ENCODE measurements around the gene PLD6.

PLD6 gene

DNA sequence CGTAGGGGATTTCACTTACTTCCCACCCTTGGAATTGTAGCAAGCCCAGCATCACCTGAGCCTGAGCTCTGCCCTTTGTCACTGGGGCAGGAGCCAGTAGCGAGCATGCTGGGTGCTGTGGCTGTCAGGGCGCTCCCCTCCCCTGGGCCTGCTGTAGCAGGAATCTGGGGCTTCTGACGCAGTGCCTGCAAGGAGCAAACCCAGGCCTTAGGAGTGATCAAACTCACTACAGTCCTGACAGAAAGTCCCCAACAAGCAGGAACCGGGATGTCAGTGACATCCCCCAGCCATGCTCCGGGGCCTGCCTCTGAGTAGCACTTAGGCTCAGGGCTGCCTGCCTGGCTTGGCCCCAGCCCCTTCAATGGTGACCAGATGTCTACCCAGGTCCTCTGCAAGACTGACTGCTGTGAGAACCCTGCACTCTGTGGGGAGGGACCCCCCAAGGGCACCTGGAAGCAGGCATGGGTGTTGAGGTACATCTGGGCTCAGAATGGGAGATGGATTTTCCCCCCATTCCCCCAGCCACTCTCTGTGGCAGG is 23.5 kb downstream of the PLD6 start:
- H3K4me3 ChIP-seq (replicated peaks; ENCODE audit: low read depth, low read length) = no peak overlapping the region
- no peak for DNase-seq (ENCODE audit: low read depth)
- TF ChIP-seq, protein P1, sequence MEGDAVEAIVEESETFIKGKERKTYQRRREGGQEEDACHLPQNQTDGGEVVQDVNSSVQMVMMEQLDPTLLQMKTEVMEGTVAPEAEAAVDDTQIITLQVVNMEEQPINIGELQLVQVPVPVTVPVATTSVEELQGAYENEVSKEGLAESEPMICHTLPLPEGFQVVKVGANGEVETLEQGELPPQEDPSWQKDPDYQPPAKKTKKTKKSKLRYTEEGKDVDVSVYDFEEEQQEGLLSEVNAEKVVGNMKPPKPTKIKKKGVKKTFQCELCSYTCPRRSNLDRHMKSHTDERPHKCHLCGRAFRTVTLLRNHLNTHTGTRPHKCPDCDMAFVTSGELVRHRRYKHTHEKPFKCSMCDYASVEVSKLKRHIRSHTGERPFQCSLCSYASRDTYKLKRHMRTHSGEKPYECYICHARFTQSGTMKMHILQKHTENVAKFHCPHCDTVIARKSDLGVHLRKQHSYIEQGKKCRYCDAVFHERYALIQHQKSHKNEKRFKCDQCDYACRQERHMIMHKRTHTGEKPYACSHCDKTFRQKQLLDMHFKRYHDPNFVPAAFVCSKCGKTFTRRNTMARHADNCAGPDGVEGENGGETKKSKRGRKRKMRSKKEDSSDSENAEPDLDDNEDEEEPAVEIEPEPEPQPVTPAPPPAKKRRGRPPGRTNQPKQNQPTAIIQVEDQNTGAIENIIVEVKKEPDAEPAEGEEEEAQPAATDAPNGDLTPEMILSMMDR (IDR thresholded peaks at IDR 0.05; ENCODE audit: low read length, missing control alignments) = no peak

DNA sequence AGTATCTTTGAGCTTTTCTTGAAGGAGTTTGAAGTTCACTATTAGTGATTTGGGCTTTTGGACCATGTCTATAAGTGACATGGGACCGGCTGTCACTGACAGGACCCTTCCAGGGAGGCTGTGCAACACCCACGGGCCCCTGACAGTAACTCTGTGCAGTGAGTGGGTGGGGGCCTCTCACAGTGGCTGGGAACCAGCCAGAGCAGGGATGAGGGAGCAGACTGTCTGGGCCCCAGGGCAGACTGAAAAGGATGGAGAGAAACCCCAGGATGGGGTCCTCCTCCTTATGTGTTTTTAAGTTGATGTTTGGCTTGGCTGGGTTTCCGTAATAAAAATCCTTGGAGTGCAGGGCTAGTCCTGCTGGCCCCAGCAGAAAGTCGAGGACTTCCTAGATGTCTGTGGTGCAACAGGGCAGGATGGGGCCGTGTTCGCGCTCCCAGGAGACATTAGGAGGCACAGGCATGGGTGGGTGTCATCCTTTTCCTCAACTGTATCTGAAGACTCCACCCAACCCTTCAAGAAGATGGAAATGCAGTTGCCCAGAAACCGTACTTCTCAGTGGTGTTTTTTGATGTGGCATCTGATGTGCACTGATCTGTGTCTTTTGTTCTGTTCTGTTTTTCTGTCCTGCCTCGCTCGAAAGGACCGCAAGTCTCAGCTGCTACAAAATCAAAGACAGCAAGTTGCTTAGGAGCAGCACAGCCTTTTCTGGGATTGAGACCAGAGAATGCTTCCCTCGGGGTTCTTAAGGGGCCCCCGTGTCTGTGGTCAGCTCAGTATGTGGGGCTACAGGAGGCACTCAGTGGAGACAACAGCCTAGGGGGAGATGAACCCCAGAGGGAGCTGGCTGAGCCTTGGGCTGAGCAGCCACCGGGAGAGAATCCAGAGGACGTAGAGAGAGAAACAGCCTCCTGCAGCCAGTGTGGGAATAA is 24.2 kb downstream of the PLD6 start:
- DNase-seq (ENCODE audit: low read depth) = no peak
- no peak overlapping the region for H3K4me3 ChIP-seq (replicated peaks; ENCODE audit: low read depth, low read length)
- TF ChIP-seq, protein P1 (IDR thresholded peaks at IDR 0.05; ENCODE audit: low read length, missing control alignments) = no peak

DNA sequence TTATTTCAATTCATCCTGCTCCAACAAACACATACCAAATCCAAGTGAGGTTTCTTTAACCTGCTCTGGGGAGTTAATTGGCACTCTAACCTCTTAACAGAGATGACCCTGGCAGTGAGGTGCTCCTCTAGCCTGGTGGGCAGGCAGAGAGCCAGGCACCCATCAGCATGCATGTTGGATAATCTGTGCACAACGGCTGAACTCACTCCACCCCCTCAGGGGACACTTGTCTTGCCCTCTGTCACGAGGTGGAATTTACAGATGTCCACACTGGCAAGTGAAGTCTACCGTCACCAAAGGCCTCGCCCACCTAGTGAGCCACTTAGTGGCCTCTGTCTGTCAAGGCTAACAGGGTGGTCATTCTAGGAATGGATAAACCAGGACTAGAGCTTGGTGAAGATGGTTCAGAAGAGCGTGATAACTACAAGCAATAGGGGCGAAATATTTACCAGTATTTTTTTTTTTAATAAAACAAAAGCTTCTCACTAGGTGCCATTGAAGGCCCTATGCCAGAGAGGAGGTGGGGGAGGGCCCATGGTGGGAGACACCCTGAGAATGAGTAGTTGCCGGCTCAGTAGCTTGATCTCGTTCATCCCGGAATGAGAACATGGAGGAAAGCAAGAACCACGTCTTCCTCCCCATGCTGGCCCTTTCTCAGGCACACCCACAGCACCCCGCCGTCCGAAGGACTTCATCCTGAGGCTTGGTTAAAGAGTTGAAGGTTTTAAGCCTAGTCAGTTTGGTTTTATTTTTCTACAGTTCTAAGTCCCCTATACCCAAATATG is 25.2 kb downstream of the PLD6 start:
- DNase-seq (ENCODE audit: low read depth) = no peak
- TF ChIP-seq, protein P1 (IDR thresholded peaks at IDR 0.05; ENCODE audit: low read length, missing control alignments) = no peak
- H3K4me3 ChIP-seq (replicated peaks; ENCODE audit: low read depth, low read length) = no peak overlapping the region

DNA sequence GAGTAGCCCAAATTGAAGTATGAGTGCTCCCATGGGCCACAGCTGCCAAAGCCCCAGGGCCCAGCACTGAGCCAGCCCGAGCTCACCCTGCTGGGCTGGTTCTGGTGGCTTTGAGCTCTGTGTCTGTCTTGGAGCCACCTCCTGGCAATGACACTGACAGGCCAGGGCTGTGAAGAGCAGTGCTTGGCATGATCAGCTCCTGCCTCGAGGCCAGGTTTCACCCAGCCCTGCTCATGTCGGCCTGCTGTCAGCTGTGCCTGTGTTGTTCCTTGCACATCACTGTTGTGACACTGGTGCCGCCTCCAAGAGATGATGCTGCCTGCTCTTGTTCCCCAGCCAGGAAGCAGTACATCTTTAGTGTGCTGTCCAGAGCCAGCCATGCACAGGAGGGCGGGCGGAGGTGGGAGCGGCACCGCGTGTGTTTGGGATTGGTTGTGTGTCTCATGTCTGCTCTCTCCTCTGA is 26.0 kb downstream of the PLD6 start:
- H3K4me3 ChIP-seq (replicated peaks; ENCODE audit: low read depth, low read length) = no peak overlapping the region
- TF ChIP-seq, protein P1 (IDR thresholded peaks at IDR 0.05; ENCODE audit: low read length, missing control alignments) = no peak
- DNase-seq (ENCODE audit: low read depth) = no peak

DNA sequence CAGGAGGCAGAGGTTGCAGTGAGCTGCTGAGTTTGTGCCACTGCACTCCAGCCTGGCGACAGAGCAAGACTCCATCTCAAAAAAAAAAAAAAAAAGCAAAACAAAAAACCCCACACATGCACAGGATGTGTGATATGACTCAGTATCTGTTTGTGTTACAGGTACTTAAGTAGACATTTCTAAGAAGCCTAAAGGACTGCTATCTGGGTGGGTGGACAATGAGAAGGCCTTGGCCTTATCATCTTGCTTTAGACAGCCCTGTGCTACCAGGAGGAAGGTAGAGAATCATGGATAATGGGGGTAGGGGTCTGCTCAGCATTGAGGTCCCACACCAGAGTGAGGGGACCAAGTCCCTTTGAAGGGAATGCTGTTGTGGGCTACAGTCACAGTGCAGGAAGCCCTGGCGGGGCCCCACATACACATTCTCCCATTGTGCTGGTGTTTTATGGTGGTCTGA is 26.7 kb downstream of the PLD6 start:
- TF ChIP-seq, protein P1 (IDR thresholded peaks at IDR 0.05; ENCODE audit: low read length, missing control alignments) = no peak
- H3K4me3 ChIP-seq (replicated peaks; ENCODE audit: low read depth, low read length) = no peak overlapping the region
- DNase-seq (ENCODE audit: low read depth) = no peak

DNA sequence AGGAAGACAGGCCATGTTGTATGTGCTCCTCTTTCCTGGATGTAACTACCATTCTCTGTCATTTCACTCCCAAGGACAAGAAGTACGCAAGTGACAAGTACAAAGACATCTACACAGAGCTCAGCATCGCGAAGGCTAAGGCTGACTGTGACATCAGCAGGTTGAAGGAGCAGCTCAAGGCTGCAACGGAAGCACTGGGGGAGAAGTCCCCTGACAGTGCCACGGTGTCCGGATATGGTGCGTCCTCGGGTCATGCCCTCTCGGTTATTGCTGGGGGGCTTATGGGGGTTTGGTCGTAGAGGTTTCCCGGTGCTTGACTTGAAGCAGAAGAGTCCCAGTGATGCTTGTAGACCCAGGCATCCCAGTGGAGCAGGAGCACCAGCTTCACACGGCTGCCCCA is 29.0 kb downstream of the PLD6 start:
- DNase-seq (ENCODE audit: low read depth) = no peak
- TF ChIP-seq, protein P1 (IDR thresholded peaks at IDR 0.05; ENCODE audit: low read length, missing control alignments) = no peak
- no peak overlapping the region for H3K4me3 ChIP-seq (replicated peaks; ENCODE audit: low read depth, low read length)

All from fibroblast of pulmonary artery (primary cell).